NCI-H345 (cell line): Measurements from ENCODE around the gene TUT4.
"Not testable (repeated sequence)": the region's sequence is repeated elsewhere in the genome, so short reads cannot be mapped to it uniquely, and the experiment has no call there.

Source experiments
- DNase-seq: peaks from one replicate; lab custom pipeline; 2025; lab: John Stamatoyannopoulos, UW

The TUT4 gene

GRCh38 chr1:52552505-52553361 is at the start of gene TUT4:
TUT4 (minus strand) TSS chr1:52553092; CDS start chr1:52526280, 26,812 bp downstream.
- peak; percentile 86 for DNase-seq

- DNase-seq = peak; percentile 42
Measured at GRCh38 chr1:52601991-52602855, 49.3 kb upstream of the TUT4 start, which contains the start of gene GPX7. GPX7 (plus strand) TSS chr1:52602371; CDS start chr1:52602410, 39 bp downstream.

- no peak for DNase-seq
Measured at GRCh38 chr1:52601519-52601918, 48.6 kb upstream of the TUT4 start.

GRCh38 chr1:52600533-52601179 is 47.8 kb upstream of the TUT4 start:
- DNase-seq = no peak

GRCh38 chr1:52599236-52599635 is 46.3 kb upstream of the TUT4 start:
- DNase-seq = no peak

- no peak for DNase-seq
Measured at GRCh38 chr1:52598729-52599128, 45.8 kb upstream of the TUT4 start.

GRCh38 chr1:52597912-52598311 is 45.0 kb upstream of the TUT4 start:
- DNase-seq = no peak

- no peak for DNase-seq
Measured at GRCh38 chr1:52595061-52595460, 42.2 kb upstream of the TUT4 start.

- no peak for DNase-seq
Measured at GRCh38 chr1:52593495-52593894, 40.6 kb upstream of the TUT4 start.

- no peak for DNase-seq
Measured at GRCh38 chr1:52592637-52593323, 39.9 kb upstream of the TUT4 start.

- no peak for DNase-seq
Measured at GRCh38 chr1:52590266-52590665, 37.4 kb upstream of the TUT4 start.

GRCh38 chr1:52588535-52588934 is 35.6 kb upstream of the TUT4 start:
- no peak for DNase-seq

- DNase-seq = no peak
Measured at GRCh38 chr1:52588027-52588426, 35.1 kb upstream of the TUT4 start.

GRCh38 chr1:52585474-52585873 is 32.6 kb upstream of the TUT4 start:
- no peak for DNase-seq

GRCh38 chr1:52582116-52582696 is 29.3 kb upstream of the TUT4 start:
- no peak for DNase-seq

- DNase-seq = no peak
Measured at GRCh38 chr1:52580283-52580682, 27.4 kb upstream of the TUT4 start.

GRCh38 chr1:52579415-52579814 is 26.5 kb upstream of the TUT4 start:
- no peak for DNase-seq

GRCh38 chr1:52578066-52578465 is 25.2 kb upstream of the TUT4 start:
- not testable (repeated sequence) for DNase-seq

GRCh38 chr1:52576074-52576473 is 23.2 kb upstream of the TUT4 start:
- DNase-seq = no peak

- no peak for DNase-seq
Measured at GRCh38 chr1:52574594-52574993, 21.7 kb upstream of the TUT4 start.

- DNase-seq = no peak
Measured at GRCh38 chr1:52572387-52572786, 19.5 kb upstream of the TUT4 start.
